HepG2 (cell line): ENCODE measurements around the gene NUDT8. TPM values are rescaled to one million over a fixed set of nuclear protein-coding genes. Genes with fewer than 3 reads are reported as not detected.
A peak's percentile ranks its signal among the peaks of the same experiment; 100 is the strongest.

Experiments
- GPBP1L1 ChIP-seq: sonication (generic); formaldehyde crosslinking; IDR thresholded peaks from 2 replicates; pipeline ENCODE4 v1.5.0; 2020; ENCODE audit warnings: mild to moderate bottlenecking, missing genetic modification reagents
- ISL2 ChIP-seq: sonication (generic); formaldehyde crosslinking; IDR thresholded peaks from 2 replicates; pipeline ENCODE4 v1.5.0; 2020; ENCODE audit warnings: missing genetic modification reagents
- POLR2G ChIP-seq: fragments of 200-400 bp; formaldehyde crosslinking; IDR thresholded peaks from 2 replicates; pipeline ENCODE4 v1.6.1; 2018; ENCODE audit warnings: mild to moderate bottlenecking, low read depth, low read length, moderate library complexity
- SKI ChIP-seq: fragments of 450-650 bp; IDR thresholded peaks from one replicate; pipeline ENCODE4 v1.6.1; 2018; ENCODE audit warnings: mild to moderate bottlenecking; ENCODE audit not compliant: partially characterized antibody
- SOX6 ChIP-seq, 2 experiments: fragments of 450-650 bp in 1 of 2; sonication (generic) in 1 of 2; formaldehyde crosslinking in 1 of 2; IDR thresholded peaks; 2 replicates each; pipeline versions ENCODE4 v1.4.0 to v1.6.1; 2017 to 2020; ENCODE audit warnings: antibody characterized with exemption in 1 of 2, mild to moderate bottlenecking in 1 of 2, missing genetic modification reagents in 1 of 2
- SYNCRIP ChIP-seq: fragments of 200-400 bp; formaldehyde crosslinking; IDR thresholded peaks from 2 replicates; pipeline ENCODE4 v1.6.1; 2018; ENCODE audit warnings: mild to moderate bottlenecking, low read depth, low read length; ENCODE audit not compliant: insufficient read depth
- TOPORS ChIP-seq: sonication (generic); formaldehyde crosslinking; IDR thresholded peaks from 2 replicates; pipeline ENCODE4 v1.8.0; 2023; ENCODE audit warnings: mild to moderate bottlenecking, missing genetic modification reagents
- ZBTB34 ChIP-seq: sonication (generic); formaldehyde crosslinking; IDR thresholded peaks from 2 replicates; pipeline ENCODE4 v1.8.0; 2022; ENCODE audit warnings: mild to moderate bottlenecking, missing genetic modification reagents
- ZBTB42 ChIP-seq: sonication (generic); formaldehyde crosslinking; IDR thresholded peaks from 2 replicates; pipeline ENCODE4 v1.5.0; 2020; ENCODE audit warnings: mild to moderate bottlenecking, missing genetic modification reagents
- ZNF770 ChIP-seq: sonication (generic); formaldehyde crosslinking; IDR thresholded peaks from 2 replicates; pipeline ENCODE4 v1.5.0; 2020; ENCODE audit warnings: mild to moderate bottlenecking, missing genetic modification reagents
- ZNF780A ChIP-seq: sonication (generic); formaldehyde crosslinking; IDR thresholded peaks from 2 replicates; pipeline ENCODE4 v1.8.0; 2022; ENCODE audit warnings: mild to moderate bottlenecking, missing genetic modification reagents, moderate library complexity
- polyA plus RNA-seq, 8 experiments: library from polyadenylated mRNA; depleted of rRNA in 3 of 8; stranded (reverse) in 7 of 8; unstranded in 1 of 8; fragments of >200 nt; fragmentation: Illumina TruSeq in 4 of 8; extraction: Trizol in 4 of 8; gene quantifications; 2 replicates each; pipeline versions ENCODE4 v1.2.1 to v1.2.3, GENCODE V29; 2011 to 2016; ENCODE audit warnings: low read depth in 4 of 8, missing spikeins in 1 of 8, mixed read lengths in 1 of 8; ENCODE audit not compliant: insufficient read depth in 1 of 8
- total RNA-seq, 5 experiments: library from RNA; depleted of rRNA; stranded (reverse); fragments of >200 nt; fragmentation: Illumina TruSeq; extraction: Trizol; gene quantifications; 2 replicates each; pipeline ENCODE4 v1.2.3, GENCODE V29; 2016; ENCODE audit warnings: low read depth in 1 of 5
- TF ChIP-seq, protein P1 (sequence below): IDR thresholded peaks from 2 replicates; pipeline ENCODE4 v1.6.1; 2016; ENCODE audit warnings: mild to moderate bottlenecking, missing biosample characterization, missing genetic modification reagents
- TF ChIP-seq, protein P2 (sequence below): sonication (generic); IDR thresholded peaks from 2 replicates; pipeline ENCODE4 v1.6.1; 2016; ENCODE audit warnings: low read depth, borderline replicate concordance
- TF ChIP-seq, protein P3 (sequence below): sonication (generic); formaldehyde crosslinking; IDR thresholded peaks from 2 replicates; pipeline ENCODE4 v1.9.0; 2021; ENCODE audit warnings: missing genetic modification reagents, borderline replicate concordance
- TF ChIP-seq, protein P4 (sequence below): IDR thresholded peaks from 2 replicates; pipeline ENCODE4 v1.6.1; 2018; ENCODE audit warnings: missing genetic modification reagents, mild to moderate bottlenecking, missing compliant biosample characterization

NUDT8 gene
- total and polyA plus RNA-seq, 2 of the 13 experiments (the other 11 are each of a cell fraction or from before 2014, with no cell fraction given): 6.7 to 25.8 TPM

GRCh38 chr11:67629386-67630227 is at the start of gene NUDT8 (continued):
- TF ChIP-seq, protein P1, sequence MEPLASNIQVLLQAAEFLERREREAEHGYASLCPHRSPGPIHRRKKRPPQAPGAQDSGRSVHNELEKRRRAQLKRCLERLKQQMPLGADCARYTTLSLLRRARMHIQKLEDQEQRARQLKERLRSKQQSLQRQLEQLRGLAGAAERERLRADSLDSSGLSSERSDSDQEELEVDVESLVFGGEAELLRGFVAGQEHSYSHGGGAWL (CRISPR knock-in tag): peak; percentile 73; the same call in 1 of the 2 replicates
- TF ChIP-seq, protein P2, sequence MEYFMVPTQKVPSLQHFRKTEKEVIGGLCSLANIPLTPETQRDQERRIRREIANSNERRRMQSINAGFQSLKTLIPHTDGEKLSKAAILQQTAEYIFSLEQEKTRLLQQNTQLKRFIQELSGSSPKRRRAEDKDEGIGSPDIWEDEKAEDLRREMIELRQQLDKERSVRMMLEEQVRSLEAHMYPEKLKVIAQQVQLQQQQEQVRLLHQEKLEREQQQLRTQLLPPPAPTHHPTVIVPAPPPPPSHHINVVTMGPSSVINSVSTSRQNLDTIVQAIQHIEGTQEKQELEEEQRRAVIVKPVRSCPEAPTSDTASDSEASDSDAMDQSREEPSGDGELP: no peak
- TF ChIP-seq GPBP1L1 (no peak), SKI (no peak), TOPORS (peak; percentile 66; the same call in 1 of the 2 replicates), SYNCRIP (no peak), POLR2G (peak; percentile 33; the same call in 1 of the 2 replicates), SOX6 (IDR thresholded peaks at IDR 0.05) (no peak), SOX6 (CRISPR knock-in tag; IDR thresholded peaks at IDR 0.05) (peak; percentile 32; the same call in 1 of the 2 replicates), ZNF780A (CRISPR knock-in tag) (no peak), ZNF770 (no peak), ZBTB34 (CRISPR knock-in tag) (no peak), ZBTB42 (CRISPR knock-in tag) (no peak), ISL2 (CRISPR knock-in tag) (no peak)
- TF ChIP-seq, protein P3, sequence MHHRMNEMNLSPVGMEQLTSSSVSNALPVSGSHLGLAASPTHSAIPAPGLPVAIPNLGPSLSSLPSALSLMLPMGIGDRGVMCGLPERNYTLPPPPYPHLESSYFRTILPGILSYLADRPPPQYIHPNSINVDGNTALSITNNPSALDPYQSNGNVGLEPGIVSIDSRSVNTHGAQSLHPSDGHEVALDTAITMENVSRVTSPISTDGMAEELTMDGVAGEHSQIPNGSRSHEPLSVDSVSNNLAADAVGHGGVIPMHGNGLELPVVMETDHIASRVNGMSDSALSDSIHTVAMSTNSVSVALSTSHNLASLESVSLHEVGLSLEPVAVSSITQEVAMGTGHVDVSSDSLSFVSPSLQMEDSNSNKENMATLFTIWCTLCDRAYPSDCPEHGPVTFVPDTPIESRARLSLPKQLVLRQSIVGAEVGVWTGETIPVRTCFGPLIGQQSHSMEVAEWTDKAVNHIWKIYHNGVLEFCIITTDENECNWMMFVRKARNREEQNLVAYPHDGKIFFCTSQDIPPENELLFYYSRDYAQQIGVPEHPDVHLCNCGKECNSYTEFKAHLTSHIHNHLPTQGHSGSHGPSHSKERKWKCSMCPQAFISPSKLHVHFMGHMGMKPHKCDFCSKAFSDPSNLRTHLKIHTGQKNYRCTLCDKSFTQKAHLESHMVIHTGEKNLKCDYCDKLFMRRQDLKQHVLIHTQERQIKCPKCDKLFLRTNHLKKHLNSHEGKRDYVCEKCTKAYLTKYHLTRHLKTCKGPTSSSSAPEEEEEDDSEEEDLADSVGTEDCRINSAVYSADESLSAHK: no peak
- TF ChIP-seq, protein P4, sequence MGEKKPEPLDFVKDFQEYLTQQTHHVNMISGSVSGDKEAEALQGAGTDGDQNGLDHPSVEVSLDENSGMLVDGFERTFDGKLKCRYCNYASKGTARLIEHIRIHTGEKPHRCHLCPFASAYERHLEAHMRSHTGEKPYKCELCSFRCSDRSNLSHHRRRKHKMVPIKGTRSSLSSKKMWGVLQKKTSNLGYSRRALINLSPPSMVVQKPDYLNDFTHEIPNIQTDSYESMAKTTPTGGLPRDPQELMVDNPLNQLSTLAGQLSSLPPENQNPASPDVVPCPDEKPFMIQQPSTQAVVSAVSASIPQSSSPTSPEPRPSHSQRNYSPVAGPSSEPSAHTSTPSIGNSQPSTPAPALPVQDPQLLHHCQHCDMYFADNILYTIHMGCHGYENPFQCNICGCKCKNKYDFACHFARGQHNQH (CRISPR knock-in tag): peak; percentile 64; the same call in 1 of the 2 replicates
